CD4-positive, alpha-beta T cell (primary cell): ENCODE data around the gene ANKH. TPM values are rescaled to one million over a fixed set of nuclear protein-coding genes. Genes with fewer than 3 reads are reported as not detected.
A peak's percentile ranks its signal among the peaks of the same experiment; 100 is the strongest.
"Not testable (repeated sequence)": the region's sequence is repeated elsewhere in the genome, so short reads cannot be mapped to it uniquely, and the experiment has no call there.

Source experiments
- ATAC-seq: fragments of 200-7000 bp; cut with Tn5 transposase; one replicate; pipeline ENCODE4 v1.10.0; 2022; ENCODE audit warnings: mild to moderate bottlenecking; ENCODE audit not compliant: poor library complexity
- CTCF ChIA-PET: fragments of 350-600 bp; sonication (Branson Sonifier 250); formaldehyde crosslinking; loops from one replicate; lab custom pipeline; 2021; ENCODE audit warnings: antibody characterized with exemption, inconsistent platforms; lab: Charles Lee
- POLR2A ChIA-PET: fragments of 350-600 bp; sonication (Branson Sonifier 250); formaldehyde crosslinking; loops from one replicate; lab custom pipeline; 2021; ENCODE audit warnings: antibody characterized with exemption, inconsistent platforms; lab: Charles Lee
- DNase-seq, 14 experiments: peaks; one replicate each; pipeline ENCODE4 v3.0.0-alpha.2; 2013 to 2020; ENCODE audit warnings: mixed read lengths in 2 of 14
- H3K27ac ChIP-seq, 2 donors: one replicate each; pipeline versions ENCODE4 v1.5.1 to v1.7.0; 2013; ENCODE audit warnings: low read length in 2 of 2, low read depth in 1 of 2, mild to moderate bottlenecking in 1 of 2
- H3K27me3 ChIP-seq, 2 experiments: 1 replicate in 1 of 2; 2 replicates in 1 of 2; pipeline versions ENCODE4 v1.6.1 to v1.7.0; 2013; ENCODE audit warnings: low read length in 2 of 2, control low read depth in 1 of 2, mild to moderate bottlenecking in 1 of 2, moderate library complexity in 1 of 2; ENCODE audit not compliant: insufficient read depth in 2 of 2, control insufficient read depth in 1 of 2
- H3K36me3 ChIP-seq: one replicate; pipeline ENCODE4 v1.6.1; 2013; ENCODE audit warnings: low read length, control low read depth; ENCODE audit not compliant: insufficient read depth
- H3K4me1 ChIP-seq: one replicate; pipeline ENCODE4 v1.6.1; 2013; ENCODE audit warnings: low read length, control low read depth; ENCODE audit not compliant: insufficient read depth
- H3K4me3 ChIP-seq: one replicate; pipeline ENCODE4 v1.5.1; 2013; ENCODE audit warnings: mild to moderate bottlenecking, low read length, moderate library complexity
- H3K9me3 ChIP-seq, 2 experiments: 1 replicate in 1 of 2; 2 replicates in 1 of 2; pipeline versions ENCODE4 v1.6.1 to v1.7.0; 2013; ENCODE audit warnings: low read length in 2 of 2, mild to moderate bottlenecking in 2 of 2, control low read depth in 1 of 2, moderate library complexity in 1 of 2; ENCODE audit not compliant: control insufficient read depth in 1 of 2, insufficient read depth in 1 of 2
- H3K27ac Mint-ChIP-seq: one replicate; pipeline ENCODE4 v1.8.0; 2020; ENCODE audit warnings: mixed read lengths
- H3K27me3 Mint-ChIP-seq: one replicate; pipeline ENCODE4 v1.8.0; 2021; ENCODE audit warnings: mixed read lengths
- H3K36me3 Mint-ChIP-seq: one replicate; pipeline ENCODE4 v1.8.0; 2021; ENCODE audit warnings: low read depth, mixed read lengths
- H3K4me1 Mint-ChIP-seq: one replicate; pipeline ENCODE4 v1.8.0; 2021; ENCODE audit warnings: low read depth, mixed read lengths
- H3K4me3 Mint-ChIP-seq: one replicate; pipeline ENCODE4 v1.8.0; 2020; ENCODE audit warnings: mild to moderate bottlenecking, mixed read lengths
- H3K9me3 Mint-ChIP-seq: one replicate; pipeline ENCODE4 v1.8.0; 2020; ENCODE audit warnings: mixed read lengths
- intact Hi-C, 2 experiments: fragments of 100-400 bp; cut with DNase I in 1 of 2; cut with micrococcal nuclease in 1 of 2; formaldehyde crosslinking; loops; one replicate each; pipeline versions ENCODE4 v1.15.1 to v1.9.0; 2023 to 2025; cut with DNase I, micrococcal nuclease
- total RNA-seq, 174 experiments: library from RNA in 2 of 174; stranded (reverse) in 2 of 174; gene quantifications; one replicate each; pipeline ENCODE4 v1.2.3 and lab custom pipeline; 2021 to 2026
- TF ChIP-seq, protein P1 (sequence below): fragments of 200-600 bp; IDR thresholded peaks from one replicate; pipeline ENCODE4 v1.8.0; 2022; ENCODE audit warnings: antibody characterized with exemption, mild to moderate bottlenecking

The ANKH gene
- total RNA-seq, 2 experiments from 2014 or later = 69.5 to 72.3 TPM

DNA sequence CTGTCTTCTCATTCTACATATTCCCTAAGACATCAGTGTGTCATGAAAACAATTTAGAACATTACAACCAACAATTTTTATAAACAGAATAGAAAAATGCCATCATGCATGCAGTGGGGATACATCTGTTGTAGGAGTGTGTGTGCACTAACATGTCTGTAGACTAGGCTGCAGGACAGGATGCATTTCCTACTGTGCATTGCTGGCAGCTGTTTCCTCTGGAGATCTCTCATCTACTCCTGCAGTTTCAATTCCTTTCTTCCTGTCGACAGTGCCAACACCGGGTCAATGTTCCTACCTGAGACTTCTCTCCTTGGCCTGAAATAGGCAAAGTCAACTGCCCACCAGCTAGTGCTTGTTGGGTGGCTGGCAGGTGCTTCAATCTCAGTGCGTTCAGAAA lies 69.8 kb downstream of the ANKH start:
- H3K4me3 ChIP-seq = no peak overlapping the region
- H3K27ac Mint-ChIP-seq = peak overlapping the region; percentile 2
- no peaks in the 10 kb centered on the region for H3K9me3 Mint-ChIP-seq
- no peak overlapping the region for H3K4me3 Mint-ChIP-seq
- H3K36me3 ChIP-seq = peaks cover 14% of the 10 kb centered on the region
- intact Hi-C loops = no loop called here
- H3K27ac ChIP-seq = no peak overlapping the region
- ChIA-PET POLR2A (interaction anchor here (1.9 to 2.0 kb wide), 2 partner anchors 8 to 25 kb away, joined by 4 to 5 read pairs; no protein-coding TSS in a partner anchor), CTCF (no interaction called here)
- peaks cover 62% of the 10 kb centered on the region for H3K36me3 Mint-ChIP-seq
- ATAC-seq = peak; percentile 46
- H3K9me3 ChIP-seq = no peaks in the 10 kb centered on the region
- H3K27me3 ChIP-seq = no peaks in the 10 kb centered on the region
- H3K27me3 Mint-ChIP-seq = no peaks in the 10 kb centered on the region
- DNase-seq = peak in 1 of 14 experiments; percentile 17
- peaks cover 17% of the 10 kb centered on the region for H3K4me1 ChIP-seq
- peaks cover 74% of the 10 kb centered on the region for H3K4me1 Mint-ChIP-seq
- TF ChIP-seq, protein P1, sequence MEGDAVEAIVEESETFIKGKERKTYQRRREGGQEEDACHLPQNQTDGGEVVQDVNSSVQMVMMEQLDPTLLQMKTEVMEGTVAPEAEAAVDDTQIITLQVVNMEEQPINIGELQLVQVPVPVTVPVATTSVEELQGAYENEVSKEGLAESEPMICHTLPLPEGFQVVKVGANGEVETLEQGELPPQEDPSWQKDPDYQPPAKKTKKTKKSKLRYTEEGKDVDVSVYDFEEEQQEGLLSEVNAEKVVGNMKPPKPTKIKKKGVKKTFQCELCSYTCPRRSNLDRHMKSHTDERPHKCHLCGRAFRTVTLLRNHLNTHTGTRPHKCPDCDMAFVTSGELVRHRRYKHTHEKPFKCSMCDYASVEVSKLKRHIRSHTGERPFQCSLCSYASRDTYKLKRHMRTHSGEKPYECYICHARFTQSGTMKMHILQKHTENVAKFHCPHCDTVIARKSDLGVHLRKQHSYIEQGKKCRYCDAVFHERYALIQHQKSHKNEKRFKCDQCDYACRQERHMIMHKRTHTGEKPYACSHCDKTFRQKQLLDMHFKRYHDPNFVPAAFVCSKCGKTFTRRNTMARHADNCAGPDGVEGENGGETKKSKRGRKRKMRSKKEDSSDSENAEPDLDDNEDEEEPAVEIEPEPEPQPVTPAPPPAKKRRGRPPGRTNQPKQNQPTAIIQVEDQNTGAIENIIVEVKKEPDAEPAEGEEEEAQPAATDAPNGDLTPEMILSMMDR = no peak

DNA sequence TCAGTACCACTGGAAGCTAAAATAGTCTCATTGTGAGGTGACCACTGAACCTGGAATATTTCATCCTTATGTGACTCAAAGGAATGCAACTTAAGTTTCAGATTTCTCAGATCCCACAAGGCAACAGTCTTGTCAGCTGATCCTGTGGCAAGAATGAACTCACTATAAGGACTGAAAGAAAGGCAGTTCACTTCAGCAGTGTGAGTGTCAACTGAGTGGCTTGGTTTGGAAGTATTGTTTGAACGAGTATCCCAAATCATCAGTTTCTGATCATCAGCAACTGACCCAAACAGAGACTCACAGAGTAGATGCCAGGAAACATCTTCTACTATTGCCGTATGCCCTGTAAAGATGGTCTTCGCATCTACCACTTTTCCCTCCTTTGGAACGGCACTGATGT lies 74.2 kb downstream of the ANKH start:
- H3K4me1 Mint-ChIP-seq = peaks cover 83% of the 10 kb centered on the region
- H3K27ac ChIP-seq, H3K9me3 Mint-ChIP-seq, ATAC-seq, H3K27me3 Mint-ChIP-seq, CTCF ChIA-PET, H3K4me3 Mint-ChIP-seq, H3K9me3 ChIP-seq, H3K4me3 ChIP-seq, DNase-seq, intact Hi-C loops, H3K27me3 ChIP-seq: not testable (repeated sequence)
- peaks cover 48% of the 10 kb centered on the region for H3K36me3 Mint-ChIP-seq
- peak overlapping the region; percentile 79 for H3K27ac Mint-ChIP-seq
- H3K4me1 ChIP-seq = peaks cover 19% of the 10 kb centered on the region
- POLR2A ChIA-PET = interaction anchor here (0.8 kb wide), 1 partner anchor 12 kb away, joined by 3 read pairs; no protein-coding TSS in a partner anchor
- H3K36me3 ChIP-seq = peaks cover 11% of the 10 kb centered on the region

DNA sequence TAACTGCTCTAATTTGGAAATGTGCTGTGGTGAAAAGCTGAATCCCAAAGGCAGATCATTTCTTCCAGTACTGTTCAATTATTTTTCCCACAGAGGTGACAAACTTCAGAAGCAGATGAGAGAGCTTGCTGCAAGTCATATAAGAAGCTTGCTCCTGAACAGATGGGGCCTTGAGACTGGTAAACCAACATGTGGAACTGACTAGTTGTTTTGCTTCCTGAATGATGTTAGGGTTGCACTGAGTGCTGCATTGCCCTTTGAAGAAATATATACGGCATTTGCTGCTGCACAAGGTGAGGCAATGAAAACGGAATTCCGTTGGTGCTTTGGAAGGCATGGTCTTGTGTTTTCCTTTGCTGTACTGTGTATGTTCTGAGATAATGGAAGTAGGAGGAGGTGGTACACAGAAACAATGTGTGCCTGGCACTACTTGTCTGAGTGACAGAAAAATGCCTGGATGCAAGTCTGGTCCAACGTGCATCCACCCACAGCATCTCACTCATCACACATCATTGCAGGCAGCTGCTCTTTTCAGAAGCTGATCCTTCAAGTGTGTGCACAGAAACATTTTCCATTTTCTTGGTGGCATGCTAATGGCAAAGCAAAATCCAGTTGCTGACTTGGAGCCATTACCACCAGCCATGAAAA lies 76.9 kb downstream of the ANKH start:
- no peak for DNase-seq
- intact Hi-C loops = no loop called here

More for the DNA sequence above, 76.9 kb downstream of the ANKH start:
- H3K27ac Mint-ChIP-seq = peak overlapping the region; percentile 70
- H3K4me1 Mint-ChIP-seq = peaks cover 86% of the 10 kb centered on the region
- peaks cover 11% of the 10 kb centered on the region for H3K36me3 ChIP-seq
- H3K4me3 ChIP-seq = no peak overlapping the region
- peak; percentile 73 for ATAC-seq
- no peaks in the 10 kb centered on the region for H3K9me3 Mint-ChIP-seq
- H3K27me3 Mint-ChIP-seq = no peaks in the 10 kb centered on the region
- H3K4me1 ChIP-seq = peaks cover 30% of the 10 kb centered on the region
- H3K9me3 ChIP-seq = no peaks in the 10 kb centered on the region
- H3K27ac ChIP-seq = no peak overlapping the region
- ChIA-PET CTCF (no interaction called here), POLR2A (interaction anchor here (1.2 to 1.3 kb wide), 2 partner anchors 15 to 53 kb away, joined by 3 read pairs; no protein-coding TSS in a partner anchor)
- H3K36me3 Mint-ChIP-seq = peaks cover 36% of the 10 kb centered on the region
- TF ChIP-seq, protein P1 = no peak
- peak overlapping the region; percentile 65 for H3K4me3 Mint-ChIP-seq
- H3K27me3 ChIP-seq = no peaks in the 10 kb centered on the region
